Nucleus accumbens (tissue), 56 donors: ENCODE results near the gene YRDC.

ENCODE experiments used
- DNase-seq, 56 donors: peaks; one replicate each; lab custom pipeline; 2025; lab: John Stamatoyannopoulos, UW

Gene YRDC, protein sequence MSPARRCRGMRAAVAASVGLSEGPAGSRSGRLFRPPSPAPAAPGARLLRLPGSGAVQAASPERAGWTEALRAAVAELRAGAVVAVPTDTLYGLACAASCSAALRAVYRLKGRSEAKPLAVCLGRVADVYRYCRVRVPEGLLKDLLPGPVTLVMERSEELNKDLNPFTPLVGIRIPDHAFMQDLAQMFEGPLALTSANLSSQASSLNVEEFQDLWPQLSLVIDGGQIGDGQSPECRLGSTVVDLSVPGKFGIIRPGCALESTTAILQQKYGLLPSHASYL

DNA sequence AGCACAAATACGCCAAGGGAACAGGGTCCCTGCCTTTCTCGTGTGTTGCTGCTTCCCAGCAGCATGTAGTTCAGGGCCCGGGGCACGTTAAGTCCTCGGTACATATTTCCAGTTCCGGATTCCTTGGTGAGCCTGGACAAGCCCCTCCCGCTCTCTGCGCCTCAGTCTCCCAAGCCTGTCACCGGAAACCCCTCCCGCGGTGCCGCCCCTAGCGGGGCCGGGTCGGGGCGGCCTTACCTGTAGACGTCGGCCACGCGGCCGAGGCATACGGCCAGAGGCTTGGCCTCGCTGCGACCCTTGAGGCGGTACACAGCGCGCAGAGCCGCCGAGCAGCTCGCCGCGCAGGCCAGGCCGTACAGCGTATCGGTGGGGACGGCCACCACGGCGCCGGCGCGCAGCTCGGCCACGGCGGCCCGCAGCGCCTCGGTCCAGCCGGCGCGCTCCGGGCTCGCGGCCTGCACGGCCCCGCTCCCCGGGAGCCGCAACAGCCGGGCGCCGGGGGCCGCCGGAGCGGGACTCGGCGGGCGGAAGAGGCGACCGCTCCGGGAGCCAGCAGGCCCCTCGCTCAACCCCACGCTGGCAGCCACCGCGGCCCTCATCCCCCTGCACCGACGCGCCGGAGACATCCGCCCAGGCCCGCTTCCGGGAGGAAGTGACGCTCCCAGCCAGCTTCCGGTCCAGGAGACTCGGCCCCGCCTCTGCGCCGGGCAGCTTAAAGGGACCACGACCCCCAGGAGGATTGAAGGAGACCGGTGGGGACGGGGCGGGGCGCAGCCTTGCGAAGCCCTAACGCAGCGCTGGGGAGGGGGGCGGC is at the start of gene YRDC, which contains the start of gene C1orf122:
TSS of gene YRDC (minus strand) at position 654 of the 814 bp plus-strand sequence. CDS start at position 626, 28 bp downstream.
TSS of gene C1orf122 (plus strand) at position 236 of the 814 bp plus-strand sequence. CDS start 615 bp downstream, outside the sequence.
- peak; percentile 11 to 96 (median 90) for DNase-seq

DNA sequence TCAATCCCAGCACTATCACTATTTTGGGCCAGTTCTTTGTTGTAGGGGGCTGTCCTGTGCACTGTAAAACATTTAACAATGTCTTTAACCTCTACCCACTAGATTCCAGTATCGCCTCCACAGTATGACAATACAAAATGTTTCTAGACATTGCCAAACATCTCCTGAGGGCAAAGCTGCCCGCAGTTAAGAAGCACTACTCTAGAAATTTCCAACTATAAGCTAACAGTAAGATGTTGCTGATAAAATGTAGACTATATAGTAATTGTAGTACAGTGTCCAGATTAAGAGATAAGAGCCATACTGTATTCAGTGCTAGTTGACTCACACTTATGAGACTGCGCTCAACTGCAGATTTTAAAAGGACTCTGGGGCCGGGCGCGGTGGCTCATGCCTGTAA is 46.4 kb upstream of the YRDC start:
- no peak for DNase-seq

DNA sequence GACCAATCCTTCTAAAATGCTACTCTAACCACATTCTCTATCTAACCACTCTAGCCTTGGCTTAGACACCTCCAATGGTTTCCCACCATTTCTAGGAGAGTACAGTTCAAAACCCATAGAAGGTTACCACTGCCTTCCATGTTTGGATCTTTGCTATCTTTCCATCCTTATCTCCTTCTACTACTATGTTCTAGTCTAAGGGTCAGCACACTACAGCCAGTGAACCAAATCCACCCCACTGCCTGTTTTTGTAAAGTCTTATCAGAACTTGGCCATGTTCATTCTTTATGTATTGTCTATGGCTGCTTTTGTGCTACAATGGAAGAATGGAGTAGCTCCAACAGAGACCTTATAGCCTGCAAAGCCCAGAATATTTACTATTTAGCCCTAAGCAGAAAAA is 45.1 kb upstream of the YRDC start:
- DNase-seq, result no peak

DNA sequence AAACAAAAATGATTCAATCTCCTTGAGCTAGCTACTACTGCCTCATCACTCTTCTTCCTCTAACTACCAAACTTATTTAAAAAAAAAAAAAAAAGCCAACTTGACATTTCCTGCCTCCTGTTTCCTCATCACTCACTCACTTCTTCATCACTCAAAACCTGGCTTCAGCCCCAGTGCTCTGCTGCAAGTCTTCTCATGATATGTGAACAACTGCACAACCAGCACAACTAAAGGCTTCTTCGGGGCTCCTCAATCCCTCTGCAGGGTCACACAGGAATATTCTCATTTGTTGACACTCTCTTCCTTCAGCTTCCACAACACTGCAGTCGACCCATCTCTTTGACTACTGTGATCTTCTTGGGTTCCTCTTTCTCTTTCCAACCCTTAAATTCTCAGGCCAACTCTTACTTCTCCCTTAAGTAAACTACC is 43.8 kb upstream of the YRDC start:
- DNase-seq, result no peak

DNA sequence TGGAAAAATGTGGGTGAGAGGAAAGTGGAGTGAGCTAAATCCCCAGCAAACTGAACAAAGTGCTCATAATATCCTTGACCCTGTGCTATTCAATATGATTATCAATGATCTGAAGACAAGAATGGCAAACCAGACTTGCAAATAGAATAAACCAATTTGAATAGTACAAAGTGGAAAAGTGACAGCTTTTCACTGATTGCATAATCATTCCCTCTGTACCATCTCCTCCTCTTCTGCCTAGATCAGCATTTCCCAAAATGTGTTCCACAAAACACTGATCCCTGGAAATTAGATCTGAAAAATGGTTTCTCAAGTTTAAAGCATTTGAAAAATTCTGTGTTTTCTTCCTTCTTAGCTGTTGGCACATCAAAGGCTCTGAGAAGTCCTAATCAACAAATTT is 43.3 kb upstream of the YRDC start:
- no peak for DNase-seq

DNA sequence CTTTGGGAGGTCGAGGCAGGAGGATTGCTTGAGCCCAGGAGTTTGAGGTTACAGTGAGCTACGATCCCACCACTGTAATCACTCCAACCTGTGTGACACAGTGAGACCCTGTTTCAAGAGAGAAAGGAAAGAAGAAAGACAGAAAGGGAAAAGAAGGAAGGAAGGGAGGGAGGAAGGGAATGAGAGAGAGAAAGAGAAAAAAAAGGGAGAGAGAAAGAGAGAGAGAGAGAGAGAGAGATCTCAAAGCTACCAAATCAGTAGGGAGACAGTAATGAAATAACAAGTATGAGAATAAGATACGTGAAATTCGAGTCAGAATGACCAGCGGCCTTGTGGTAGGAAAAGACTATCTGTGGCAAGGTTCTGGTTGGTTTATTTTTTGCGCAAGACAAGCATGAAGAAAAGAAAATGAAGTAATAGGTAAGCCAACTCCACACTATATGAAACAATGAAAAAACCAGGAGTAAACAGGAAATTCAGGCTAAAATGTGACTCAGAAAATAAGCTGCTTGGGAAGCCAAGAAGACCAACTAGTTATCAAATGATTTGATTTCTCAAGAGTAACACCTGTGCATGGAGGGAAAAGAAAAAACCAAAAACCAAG is 42.4 kb upstream of the YRDC start:
- DNase-seq, result no peak

DNA sequence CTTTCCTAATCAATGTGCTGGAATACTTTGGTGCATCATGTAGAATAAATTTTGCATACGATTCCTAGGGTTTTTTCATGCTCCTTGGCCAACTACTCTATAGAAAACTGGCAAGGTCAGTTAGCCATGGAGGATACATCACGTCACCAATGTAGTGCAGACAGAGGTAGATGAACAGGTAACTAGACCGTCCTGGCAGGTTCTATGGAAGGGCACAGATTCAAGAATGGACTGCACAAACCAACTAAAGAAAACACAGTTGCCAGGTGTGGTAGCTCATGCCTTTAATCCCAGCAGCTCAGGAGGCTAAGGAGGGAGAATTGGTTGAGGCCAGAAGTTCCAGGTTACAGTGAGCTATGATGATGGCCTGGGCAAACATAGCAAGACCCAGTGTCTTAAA is 41.5 kb upstream of the YRDC start:
- no peak for DNase-seq

DNA sequence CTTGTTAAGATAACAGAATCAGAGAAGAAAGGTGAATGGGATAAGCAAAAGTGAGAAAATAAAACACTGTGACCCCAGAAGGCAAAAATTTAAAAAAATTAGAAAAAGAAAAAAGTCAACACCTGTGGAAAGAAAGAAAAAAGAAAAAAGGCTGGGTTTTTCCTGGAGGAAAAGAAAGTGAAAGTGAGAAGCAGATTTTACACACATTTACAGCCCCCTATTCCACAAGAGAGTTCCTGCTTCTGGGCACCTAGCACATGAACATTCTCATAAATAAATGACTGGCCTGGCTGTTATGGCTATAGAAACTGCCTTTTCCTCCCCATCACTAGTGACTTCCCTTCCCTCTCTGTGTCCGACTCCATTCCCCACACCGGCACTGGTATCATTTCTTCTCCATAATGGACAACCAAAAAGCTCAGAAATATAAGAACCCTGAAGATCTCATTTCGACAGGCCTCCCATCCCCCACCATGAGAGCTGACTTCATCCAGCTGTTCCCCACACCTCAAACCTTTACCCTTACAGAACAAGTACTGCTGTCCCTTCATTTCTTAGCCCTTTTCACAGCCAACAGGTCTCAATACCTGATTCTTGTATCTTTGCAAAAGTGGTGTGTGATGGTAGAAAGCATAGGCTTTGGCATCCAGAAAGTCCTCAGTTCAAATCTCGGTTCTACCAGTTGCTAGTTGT is 38.8 kb upstream of the YRDC start:
- no peak for DNase-seq

DNA sequence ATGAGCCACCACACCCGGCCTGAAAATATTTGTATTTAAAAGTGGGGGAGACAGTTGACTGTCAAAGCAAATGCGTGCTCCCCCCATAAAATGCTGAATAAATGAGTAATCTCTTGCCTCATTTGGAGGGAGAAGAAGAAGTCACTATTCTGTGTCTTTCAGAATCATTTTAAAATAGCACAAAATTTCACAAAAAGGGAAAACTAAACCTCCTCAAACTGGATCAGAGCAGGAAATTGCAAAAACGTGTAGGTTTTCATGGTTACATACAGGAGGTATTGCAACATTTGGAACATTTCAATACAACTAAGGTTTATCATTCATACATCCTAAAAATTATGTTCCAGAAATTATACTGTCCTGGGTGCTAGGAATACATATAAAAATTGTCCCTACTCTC is 37.8 kb upstream of the YRDC start:
- no peak for DNase-seq

DNA sequence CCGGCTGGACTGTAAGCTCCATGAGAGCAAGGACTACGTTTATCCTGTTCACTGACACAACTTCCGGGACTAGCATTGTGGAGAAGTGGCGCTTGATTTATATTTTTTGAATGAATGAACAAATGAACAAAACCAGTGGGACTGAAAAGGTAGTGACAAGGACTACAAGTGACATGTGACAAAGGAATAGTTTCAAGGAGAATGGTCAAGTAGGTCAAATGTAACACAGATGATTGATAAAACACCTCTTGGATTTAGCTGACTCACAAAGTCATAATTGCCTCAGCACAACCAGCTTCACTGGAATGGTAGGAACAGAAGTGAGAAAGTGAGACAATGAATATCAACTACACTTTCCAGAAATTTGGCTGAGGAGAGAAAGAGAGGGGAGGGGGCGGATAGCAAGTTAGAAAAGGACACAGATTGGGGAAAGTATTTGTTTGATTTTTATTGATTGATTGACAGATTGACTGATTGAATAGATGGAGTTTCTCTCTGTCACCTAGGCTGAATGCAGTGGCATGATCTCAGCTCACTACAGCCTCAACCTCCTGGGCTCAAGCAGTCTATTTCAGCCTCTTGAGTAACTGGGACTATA is 37.1 kb upstream of the YRDC start:
- DNase-seq, result no peak

DNA sequence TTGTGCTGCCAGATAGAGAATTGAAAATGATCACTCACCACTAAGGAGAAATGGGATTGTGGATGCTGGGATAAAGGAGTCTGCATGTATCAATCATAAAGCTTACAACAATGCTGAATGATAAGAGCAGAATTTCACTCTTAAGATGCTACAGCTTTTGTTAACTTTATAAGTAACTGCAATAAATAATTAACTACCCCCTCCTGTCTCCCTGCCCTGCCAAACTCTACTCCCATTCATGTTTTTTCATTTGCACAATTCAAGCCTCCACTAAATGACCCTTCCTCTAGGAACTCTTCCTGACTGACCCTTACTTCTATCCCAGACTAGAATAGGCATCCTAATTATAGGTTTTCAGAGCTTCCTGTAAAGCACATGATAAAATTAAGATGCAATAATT is 36.5 kb upstream of the YRDC start:
- no peak for DNase-seq

DNA sequence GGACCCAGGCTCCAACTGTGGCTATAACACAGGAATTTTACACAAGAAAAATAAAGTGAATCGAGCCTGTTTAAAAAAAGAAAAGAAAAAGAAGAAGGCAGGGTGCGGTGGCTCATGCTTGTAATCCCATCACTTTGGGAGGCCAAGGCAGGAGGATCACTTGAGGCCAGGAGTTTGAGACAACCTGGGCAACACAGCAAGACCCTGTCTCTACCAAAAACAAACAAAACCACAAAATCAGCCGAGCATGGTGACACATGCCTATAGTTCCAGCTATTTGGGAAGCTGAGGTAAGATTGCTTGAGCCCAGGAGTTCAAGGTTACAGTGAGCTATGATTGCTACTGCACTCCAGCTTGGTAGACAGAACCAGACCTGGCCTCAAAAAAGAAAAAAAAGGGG is 33.6 kb upstream of the YRDC start:
- no peak for DNase-seq

DNA sequence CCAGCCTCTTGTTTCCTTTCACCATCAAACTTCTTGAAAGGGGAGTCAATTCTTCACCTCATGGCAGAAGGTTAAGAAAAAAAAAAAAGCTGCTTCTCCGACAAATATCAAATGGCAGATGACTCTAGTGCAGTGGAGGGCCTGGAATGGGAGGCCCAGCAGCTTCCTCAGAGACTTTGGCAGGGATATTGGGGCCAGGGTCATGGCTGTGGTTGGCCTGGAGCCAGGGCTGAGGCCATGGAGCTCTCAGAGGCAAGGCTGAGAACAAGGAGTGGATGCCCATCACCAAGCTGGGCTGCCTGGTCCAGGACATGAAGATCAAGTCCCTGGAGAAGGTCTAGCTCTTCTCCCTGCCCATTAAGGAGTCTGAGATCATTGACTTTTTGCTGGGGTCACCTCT is 32.7 kb upstream of the YRDC start:
- no peak for DNase-seq

DNA sequence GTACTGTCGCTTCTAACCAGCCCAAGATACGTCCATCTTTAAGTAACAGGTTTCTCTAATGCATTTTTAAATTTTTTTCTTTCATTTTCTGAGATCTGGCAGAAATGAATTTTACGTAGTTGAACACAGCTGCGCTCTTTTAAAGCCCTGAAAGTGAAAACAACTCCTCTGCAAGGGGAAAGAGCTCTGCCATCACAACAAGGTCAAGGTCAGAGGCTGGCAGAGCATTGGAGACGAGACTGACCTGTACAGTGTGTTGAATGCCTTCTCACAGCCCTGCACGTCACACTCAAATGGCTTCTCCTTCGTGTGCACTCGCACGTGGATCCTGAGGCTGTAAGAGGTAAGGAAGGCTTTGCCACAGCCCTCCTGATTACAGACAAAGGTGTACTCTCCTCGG is 31.7 kb upstream of the YRDC start:
- DNase-seq, result no peak

DNA sequence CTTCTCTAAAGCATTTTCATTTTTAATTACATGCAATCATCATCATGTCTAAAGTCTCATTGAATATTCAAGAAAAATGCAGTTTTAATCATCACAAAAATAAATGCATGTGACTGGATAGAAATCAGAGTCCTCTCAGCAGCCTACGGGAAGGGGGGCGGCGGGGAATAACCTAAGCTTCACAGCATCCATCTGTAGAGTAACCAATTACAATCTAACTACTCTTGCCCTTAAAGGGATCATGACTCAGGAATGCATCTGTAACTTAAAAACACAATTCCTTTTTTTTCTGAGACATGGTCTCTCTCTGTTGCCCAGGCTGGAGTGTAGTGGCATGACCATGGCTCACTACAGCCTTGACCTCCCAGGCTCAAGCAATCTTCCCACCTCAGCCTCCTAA is 28.8 kb upstream of the YRDC start:
- no peak for DNase-seq

DNA sequence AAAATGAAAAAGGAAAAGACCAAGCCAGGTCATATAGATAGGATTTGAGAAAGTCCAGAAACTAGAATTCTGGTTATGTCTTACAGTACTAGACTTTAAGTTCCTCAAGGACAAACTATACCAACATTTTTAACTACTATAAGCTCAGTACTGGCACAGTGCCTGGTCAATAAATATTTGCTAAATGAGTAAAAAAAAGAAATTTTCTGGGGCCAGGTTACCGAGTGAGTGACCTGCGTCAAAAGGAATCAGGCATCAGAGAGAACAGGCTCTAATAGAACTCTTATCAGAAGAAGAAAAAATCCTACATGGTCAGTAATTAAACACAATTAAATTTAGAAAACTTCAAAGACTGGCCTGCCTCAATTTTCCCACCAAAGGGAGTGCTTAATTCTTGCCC is 23.8 kb upstream of the YRDC start:
- DNase-seq, result no peak

DNA sequence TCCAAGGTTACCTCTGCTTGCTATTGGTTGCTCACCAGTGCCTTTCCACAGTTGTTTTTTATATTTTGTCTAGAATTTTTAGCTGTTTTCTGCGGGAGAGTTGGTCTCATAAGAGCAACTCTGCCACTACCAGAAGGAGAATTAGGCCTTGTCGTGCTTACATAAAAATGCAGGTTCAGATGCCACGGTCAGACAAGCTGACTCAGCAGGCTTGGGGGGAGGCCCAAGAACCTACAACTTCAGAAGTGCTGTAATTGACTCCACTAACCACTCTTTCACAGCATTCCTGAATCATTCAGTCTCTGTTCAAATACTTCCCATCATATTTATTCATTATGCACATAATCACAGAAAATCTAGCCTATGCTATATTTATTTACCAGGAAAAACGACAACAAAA is 23.1 kb upstream of the YRDC start:
- DNase-seq, result no peak

DNA sequence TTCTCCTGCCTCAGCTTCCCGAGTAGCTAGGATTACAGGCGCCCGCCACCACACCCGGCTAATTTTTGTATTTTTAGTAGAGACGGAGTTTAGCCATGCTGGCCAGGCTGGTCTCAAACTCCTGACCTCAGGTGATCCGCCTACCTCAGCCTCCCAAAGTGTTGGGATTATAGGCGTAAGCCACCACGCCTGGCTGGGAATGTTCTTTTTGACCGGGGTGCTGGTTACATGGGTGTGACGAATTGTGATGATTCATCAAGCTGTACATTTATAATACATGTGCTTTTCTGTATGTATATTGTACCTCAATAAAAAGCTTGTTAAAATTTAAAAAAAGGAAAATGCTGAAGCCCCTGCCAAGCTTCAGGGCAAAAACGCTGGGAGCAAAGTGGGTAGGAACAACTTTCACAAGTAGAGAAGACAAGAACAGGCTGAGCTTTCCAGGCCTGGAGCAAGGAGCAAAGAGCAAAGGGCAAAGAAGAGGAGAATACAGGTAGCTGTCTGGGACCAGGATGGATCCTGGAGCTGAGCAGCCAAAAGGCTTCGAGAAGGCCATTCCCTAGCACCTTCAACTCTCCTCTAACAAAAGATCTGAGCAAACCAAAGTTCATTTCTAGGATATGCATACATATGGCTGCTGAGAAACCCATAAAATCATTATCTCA is 20.5 kb upstream of the YRDC start:
- no peak for DNase-seq

DNA sequence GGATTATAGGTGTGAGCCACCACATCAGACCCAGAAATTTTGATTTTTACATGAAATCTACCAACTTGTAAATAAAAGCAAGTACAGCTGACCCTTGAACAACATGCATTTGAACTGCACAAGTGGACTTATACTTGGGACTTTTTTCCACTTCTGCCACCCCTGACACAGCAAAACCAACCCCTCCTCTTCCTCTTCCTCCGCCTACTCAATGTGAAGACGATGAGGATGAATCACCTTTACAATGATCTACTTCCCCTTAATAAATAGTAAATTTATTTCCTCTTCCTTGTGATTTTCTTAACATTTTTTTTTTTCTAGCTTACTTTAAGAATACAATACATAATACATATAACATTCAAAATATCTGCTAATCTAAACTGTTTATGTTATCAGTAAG is 17.5 kb upstream of the YRDC start:
- no peak for DNase-seq

DNA sequence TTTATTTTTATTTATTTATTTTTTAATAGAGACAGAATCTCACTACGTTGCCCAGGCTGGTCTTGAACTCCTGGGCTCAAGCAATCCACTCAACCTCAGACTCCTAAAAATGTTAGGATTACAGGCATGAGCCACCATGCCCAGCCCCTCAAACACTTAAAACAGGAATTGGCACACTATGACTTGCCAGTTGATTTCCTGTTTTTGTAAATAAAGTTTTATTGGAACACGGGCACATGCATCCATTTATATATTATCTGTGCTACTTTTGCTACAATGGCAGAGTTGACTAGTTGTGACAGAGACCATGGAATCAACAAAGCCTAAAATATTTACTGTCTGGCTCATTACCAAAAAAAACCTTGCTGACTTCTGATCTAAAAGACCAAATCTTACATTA is 16.0 kb upstream of the YRDC start:
- DNase-seq, result no peak
